Testis (tissue), 3 donors: Measurements from ENCODE around the gene HES2. TPM values are rescaled to one million over a fixed set of nuclear protein-coding genes. Genes with fewer than 3 reads are reported as not detected.

Experiments used
- DNase-seq: peaks from one replicate; pipeline ENCODE4 v3.0.0-alpha.2; 2019
- H3K27ac ChIP-seq, 2 donors: fragments of 200-600 bp; sonication (generic); one replicate each; pipeline ENCODE4 v1.5.1; 2019
- H3K27me3 ChIP-seq: fragments of 200-600 bp; sonication (generic); one replicate; pipeline ENCODE4 v1.5.1; 2019
- H3K36me3 ChIP-seq: fragments of 200-600 bp; sonication (generic); one replicate; pipeline ENCODE4 v1.5.1; 2017; ENCODE audit warnings: low read depth; ENCODE audit errors: missing control alignments
- H3K4me1 ChIP-seq: fragments of 200-600 bp; sonication (generic); one replicate; pipeline ENCODE4 v1.5.1; 2019
- H3K4me3 ChIP-seq, 2 donors: fragments of 200-600 bp; sonication (generic); one replicate each; pipeline ENCODE4 v1.5.1; 2017 to 2019
- H3K9me3 ChIP-seq: fragments of 200-600 bp; sonication (generic); one replicate; pipeline ENCODE4 v1.5.1; 2017
- POLR2A ChIP-seq: fragments of 450-650 bp; IDR thresholded peaks from one replicate; pipeline ENCODE4 v1.6.1; 2017; ENCODE audit warnings: antibody characterized with exemption, mild to moderate bottlenecking, moderate library complexity
- WGBS, 2 donors: methylation state at CpG; one replicate each; pipeline ENCODE4 v1.1.5; 2018; 5-methylcytosine and 5-hydroxymethylcytosine counted together
- intact Hi-C: fragments of 100-400 bp; cut with DNase I; formaldehyde crosslinking; loops from one replicate; pipeline ENCODE4 v1.15.1; 2023; ENCODE audit warnings: low total_unique reads
- polyA plus RNA-seq: library from polyadenylated mRNA; stranded (reverse); fragments of 350-450 nt; fragmentation: Illumina TruSeq; extraction: RNeasy Lipid Tissue Mini Kit (QIAGEN cat#74804); gene quantifications from one replicate; pipeline ENCODE4 v1.2.3, GENCODE V29; 2014; ENCODE audit warnings: low read depth, low replicate concordance; ENCODE audit not compliant: insufficient read depth
- total RNA-seq, 2 donors: library from RNA; depleted of rRNA; stranded (reverse); fragments of >200 nt; gene quantifications; one replicate each; pipeline ENCODE4 v1.2.3, GENCODE V29; 2016
- TF ChIP-seq, protein P1 (sequence below), 3 experiments: fragments of 450-650 bp in 2 of 3; fragments of 200-600 bp in 1 of 3; sonication (generic) in 1 of 3; IDR thresholded peaks; one replicate each; pipeline ENCODE4 v1.5.1; 2016 to 2019; ENCODE audit warnings: antibody characterized with exemption in 3 of 3, mild to moderate bottlenecking in 2 of 3, moderate library complexity in 1 of 3

HES2 gene
- total and polyA plus RNA-seq, 3 donors from 2014 or later, result 2.4 to 5.0 (median 2.6) TPM

DNA sequence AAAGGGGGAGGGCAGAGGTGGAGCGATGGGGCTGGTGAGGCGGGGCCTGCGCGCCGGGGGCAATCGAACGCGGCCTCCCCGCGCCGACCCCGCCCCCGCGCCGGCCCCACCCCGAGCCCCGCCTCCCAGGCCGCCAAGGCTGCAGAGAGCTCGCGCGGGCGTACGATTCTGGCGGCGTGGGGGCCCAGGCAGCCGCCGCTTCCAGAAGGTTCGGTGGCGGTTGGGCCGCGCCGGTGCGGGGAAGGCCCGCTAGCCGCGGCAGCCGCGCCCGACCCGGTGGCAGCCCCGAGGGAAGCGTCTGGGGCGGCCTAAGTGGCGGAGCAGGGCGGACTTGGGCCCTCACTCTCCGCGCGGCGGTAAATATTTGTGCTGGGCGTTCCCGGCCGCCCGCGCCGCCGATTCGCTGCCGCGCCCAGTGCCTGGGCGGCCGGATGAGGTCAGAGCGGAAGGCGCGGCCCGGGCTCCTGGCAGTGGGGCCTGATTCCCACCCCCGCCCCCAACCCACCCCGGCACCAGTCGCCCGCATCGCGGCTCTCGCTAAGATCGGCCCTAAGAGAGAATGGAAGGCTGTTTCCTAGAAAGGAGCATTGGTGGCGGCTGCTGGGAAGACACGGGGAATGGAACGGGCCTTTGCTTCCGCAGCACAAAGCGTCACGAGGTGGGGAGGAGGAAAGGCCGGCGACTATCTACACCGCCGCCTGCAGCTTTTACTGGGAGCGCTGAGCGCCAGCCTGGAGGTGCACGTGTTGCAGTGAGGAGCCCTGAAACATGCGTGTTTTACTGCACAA is 26.1 kb downstream of the HES2 start, which contains the start of gene ACOT7:
Gene ACOT7, minus strand, starts transcription at position 368 of the 788 bp plus-strand sequence. CDS start 368 bp downstream, outside the sequence.
- intact Hi-C loops, result no loop called here
- TF ChIP-seq, protein P1, sequence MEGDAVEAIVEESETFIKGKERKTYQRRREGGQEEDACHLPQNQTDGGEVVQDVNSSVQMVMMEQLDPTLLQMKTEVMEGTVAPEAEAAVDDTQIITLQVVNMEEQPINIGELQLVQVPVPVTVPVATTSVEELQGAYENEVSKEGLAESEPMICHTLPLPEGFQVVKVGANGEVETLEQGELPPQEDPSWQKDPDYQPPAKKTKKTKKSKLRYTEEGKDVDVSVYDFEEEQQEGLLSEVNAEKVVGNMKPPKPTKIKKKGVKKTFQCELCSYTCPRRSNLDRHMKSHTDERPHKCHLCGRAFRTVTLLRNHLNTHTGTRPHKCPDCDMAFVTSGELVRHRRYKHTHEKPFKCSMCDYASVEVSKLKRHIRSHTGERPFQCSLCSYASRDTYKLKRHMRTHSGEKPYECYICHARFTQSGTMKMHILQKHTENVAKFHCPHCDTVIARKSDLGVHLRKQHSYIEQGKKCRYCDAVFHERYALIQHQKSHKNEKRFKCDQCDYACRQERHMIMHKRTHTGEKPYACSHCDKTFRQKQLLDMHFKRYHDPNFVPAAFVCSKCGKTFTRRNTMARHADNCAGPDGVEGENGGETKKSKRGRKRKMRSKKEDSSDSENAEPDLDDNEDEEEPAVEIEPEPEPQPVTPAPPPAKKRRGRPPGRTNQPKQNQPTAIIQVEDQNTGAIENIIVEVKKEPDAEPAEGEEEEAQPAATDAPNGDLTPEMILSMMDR (IDR thresholded peaks at IDR 0.05), result no peak
- TF ChIP-seq POLR2A, result no peak
- WGBS, 2 donors, result 0 to 1% methylated on average over 26 to 65 of the region's 87 CpGs

DNA sequence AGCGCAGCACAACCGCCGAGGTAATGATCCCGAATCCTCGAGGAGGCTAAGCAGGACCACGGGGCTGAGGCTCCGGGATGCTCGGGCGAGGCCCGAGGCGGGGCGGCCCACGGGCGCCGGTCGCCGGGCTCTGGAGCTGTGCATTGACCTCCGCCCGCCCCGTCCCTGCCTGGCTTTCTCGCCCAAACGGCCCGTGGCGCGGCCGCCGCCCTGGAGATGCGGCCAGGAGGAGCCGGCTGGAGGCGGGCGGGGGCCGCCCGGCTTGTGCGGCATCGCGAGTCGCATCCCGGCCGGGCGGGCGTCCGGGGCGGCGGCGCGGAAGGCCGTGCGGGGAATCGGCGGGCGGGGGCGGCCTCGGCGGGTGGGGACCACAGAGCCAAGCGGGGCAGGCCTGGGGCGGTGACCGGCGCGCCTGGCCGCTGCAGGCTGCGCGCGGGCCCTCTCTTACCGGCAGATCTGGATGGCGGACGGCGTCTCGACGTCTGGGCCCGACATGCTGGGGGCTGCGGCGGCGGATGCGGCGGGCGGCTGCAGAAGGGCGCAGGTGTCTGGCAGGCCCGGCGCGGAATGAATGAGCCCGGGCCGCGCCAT is 26.8 kb downstream of the HES2 start:
- H3K9me3 ChIP-seq, result no peaks in the 10 kb centered on the region
- no peak for DNase-seq
- no peak for TF ChIP-seq POLR2A
- TF ChIP-seq, protein P1 (IDR thresholded peaks at IDR 0.05), result no peak
- peak overlapping the region; percentile 74 to 75 for H3K4me3 ChIP-seq
- peaks cover 6% of the 10 kb centered on the region for H3K4me1 ChIP-seq
- intact Hi-C loops, result no loop called here
- peak overlapping the region in 1 of 2 donors; percentile 98 for H3K27ac ChIP-seq
- H3K27me3 ChIP-seq, result no peaks in the 10 kb centered on the region
- WGBS, 2 donors, result 0 to 7% methylated on average over 3 to 64 of the region's 83 CpGs
- no peaks in the 10 kb centered on the region for H3K36me3 ChIP-seq

More for the DNA sequence above, 26.1 kb downstream of the HES2 start, which contains the start of gene ACOT7:
- H3K36me3 ChIP-seq, result no peaks in the 10 kb centered on the region
- H3K9me3 ChIP-seq, result no peaks in the 10 kb centered on the region
- H3K4me1 ChIP-seq, result peaks cover 6% of the 10 kb centered on the region
- H3K27ac ChIP-seq, result peak within 1 kb of the TSS; percentile 95 to 98
- peak within 1 kb of the TSS; percentile 74 to 75 for H3K4me3 ChIP-seq
- H3K27me3 ChIP-seq, result no peaks in the 10 kb centered on the region
- peak; percentile 94 for DNase-seq

DNA sequence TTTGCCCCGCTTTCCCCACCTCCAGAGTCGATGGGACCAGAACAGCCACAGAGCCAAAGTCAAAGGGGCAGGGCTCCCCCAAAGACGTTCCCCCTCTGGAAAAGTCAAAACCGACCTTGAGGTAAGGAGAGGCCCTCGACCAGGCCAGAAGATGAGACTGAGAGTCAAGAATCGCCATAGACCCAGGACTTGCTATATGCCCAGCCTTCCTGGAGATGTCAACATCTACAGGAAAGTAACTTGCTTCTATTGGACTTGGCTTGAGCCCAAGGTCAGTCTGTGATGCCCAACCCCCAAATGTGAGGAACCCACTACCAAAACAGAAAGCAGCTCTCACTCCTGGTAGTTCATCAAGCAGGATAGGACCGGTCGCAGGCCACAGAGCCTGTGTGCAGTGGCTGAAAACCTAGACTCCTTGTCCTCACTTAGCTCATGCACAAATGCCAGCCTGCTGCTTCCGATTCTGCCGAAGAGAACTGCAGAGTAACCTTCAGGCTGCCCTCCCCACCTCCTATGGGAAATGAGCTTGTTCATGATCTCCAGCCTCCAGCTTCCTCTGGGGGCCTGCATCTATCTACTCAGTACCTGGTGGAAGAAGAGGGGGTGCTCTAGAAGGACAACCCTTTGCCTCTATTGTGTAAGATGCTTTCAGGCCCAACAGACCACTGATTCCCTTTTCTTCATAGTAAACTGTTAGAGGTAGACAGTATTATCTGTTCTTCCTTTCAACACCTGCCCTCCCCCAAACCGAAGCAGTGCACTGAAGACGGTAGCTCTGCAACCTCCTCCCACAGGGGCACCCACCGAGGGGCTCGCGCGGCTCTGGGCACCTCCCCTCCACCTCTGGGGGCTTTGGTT is 27.5 kb downstream of the HES2 start:
- DNase-seq, result no peak
- WGBS, 2 donors, result 30 to 39% methylated on average over 12 to 16 of the region's 16 CpGs

DNA sequence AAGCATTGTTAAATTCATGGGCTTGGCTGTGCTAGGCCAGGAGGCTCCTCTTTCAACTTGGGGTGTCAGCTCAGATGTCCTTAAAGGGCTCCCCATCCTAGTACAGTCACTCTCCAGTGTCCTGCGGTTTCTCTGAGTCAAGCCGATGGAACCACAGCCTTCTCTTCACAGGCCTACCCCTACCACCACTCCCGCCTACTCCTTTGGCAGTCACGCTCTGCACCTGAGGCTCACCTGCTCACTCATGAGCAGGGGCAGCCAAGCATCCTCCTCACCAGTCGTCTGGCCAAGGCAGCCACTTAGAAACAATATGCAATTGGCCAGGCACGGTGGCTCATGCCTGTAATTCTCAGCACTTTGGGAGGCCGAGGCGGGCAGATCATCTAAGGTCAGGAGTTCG is 29.7 kb downstream of the HES2 start:
- Histone ChIP-seq H3K36me3 (no peaks in the 10 kb centered on the region), H3K27me3 (no peaks in the 10 kb centered on the region), H3K4me3 (no peak overlapping the region), H3K4me1 (peaks cover 11% of the 10 kb centered on the region), H3K9me3 (no peaks in the 10 kb centered on the region), H3K27ac (no peak overlapping the region)
- TF ChIP-seq POLR2A, result no peak
- TF ChIP-seq, protein P1 (IDR thresholded peaks at IDR 0.05), result no peak
- intact Hi-C loops, result no loop called here
- 93 to 98% methylated on average over 9 of the region's 9 CpGs for WGBS, 2 donors
- no peak for DNase-seq

More for the DNA sequence above, 27.5 kb downstream of the HES2 start:
- TF ChIP-seq POLR2A, result no peak
- TF ChIP-seq, protein P1 (IDR thresholded peaks at IDR 0.05), result no peak
- Histone ChIP-seq H3K4me1 (peaks cover 6% of the 10 kb centered on the region), H3K9me3 (no peaks in the 10 kb centered on the region), H3K4me3 (peak overlapping the region; percentile 74 to 75), H3K27me3 (no peaks in the 10 kb centered on the region), H3K27ac (no peak overlapping the region), H3K36me3 (no peaks in the 10 kb centered on the region)
- intact Hi-C loops, result no loop called here
